ENCODE measurements around the gene CAPN10.

CAPN10 gene

DNA sequence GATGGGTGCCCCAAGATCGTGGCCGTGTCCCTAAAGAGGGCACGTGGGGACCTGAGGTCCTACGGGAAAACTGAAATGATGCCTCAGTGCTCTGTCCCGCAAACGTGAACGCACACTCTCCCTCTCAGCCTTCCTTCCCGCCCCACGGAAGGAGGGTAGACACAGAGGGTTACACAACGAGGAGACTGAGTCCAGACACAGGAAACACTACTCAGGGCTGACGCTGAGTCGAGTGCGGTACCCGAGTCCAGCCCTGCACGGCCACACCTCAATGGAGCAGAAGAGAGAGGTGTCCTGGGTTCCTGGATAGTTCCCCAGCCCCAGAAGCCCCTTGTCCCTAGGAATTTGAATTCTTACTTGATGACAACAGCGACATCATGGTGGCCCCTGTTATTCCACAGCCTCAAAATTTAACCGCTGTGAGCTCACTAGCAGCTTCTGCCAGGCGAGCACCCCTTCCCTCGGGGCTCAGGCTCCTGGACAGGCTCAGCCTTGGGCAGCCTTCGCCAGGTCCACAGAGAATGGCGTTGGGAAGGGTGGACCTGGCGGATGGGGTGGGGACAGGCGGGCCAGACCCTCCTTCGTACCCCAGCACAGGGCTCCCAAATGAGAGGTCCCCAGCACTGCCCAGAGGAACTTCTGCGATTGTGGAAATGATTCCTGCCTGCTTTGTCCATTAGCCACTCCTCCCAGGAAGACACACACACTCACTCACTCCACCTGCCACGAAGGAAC, 19.2 kb upstream of the CAPN10 start:
- peak overlapping the region; percentile 56 for H3K4me3 ChIP-seq (replicated peaks; ENCODE audit: insufficient read depth, low read length)
- DNase-seq (ENCODE audit: low read depth in 1 of 2, low spot score in 1 of 2) = peak in 1 of 2 experiments; percentile 59
- no peaks in the 10 kb centered on the region for H3K27me3 ChIP-seq (ENCODE audit: insufficient read depth, poor library complexity, severe bottlenecking)
- TF ChIP-seq, protein P1, sequence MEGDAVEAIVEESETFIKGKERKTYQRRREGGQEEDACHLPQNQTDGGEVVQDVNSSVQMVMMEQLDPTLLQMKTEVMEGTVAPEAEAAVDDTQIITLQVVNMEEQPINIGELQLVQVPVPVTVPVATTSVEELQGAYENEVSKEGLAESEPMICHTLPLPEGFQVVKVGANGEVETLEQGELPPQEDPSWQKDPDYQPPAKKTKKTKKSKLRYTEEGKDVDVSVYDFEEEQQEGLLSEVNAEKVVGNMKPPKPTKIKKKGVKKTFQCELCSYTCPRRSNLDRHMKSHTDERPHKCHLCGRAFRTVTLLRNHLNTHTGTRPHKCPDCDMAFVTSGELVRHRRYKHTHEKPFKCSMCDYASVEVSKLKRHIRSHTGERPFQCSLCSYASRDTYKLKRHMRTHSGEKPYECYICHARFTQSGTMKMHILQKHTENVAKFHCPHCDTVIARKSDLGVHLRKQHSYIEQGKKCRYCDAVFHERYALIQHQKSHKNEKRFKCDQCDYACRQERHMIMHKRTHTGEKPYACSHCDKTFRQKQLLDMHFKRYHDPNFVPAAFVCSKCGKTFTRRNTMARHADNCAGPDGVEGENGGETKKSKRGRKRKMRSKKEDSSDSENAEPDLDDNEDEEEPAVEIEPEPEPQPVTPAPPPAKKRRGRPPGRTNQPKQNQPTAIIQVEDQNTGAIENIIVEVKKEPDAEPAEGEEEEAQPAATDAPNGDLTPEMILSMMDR (IDR thresholded peaks at IDR 0.05; ENCODE audit: insufficient read depth, low read length) = no peak
- no peak for TF ChIP-seq POLR2AphosphoS5 (IDR thresholded peaks at IDR 0.05; ENCODE audit: low read depth)
- H3K27ac ChIP-seq (replicated peaks) = peak overlapping the region; percentile 92

DNA sequence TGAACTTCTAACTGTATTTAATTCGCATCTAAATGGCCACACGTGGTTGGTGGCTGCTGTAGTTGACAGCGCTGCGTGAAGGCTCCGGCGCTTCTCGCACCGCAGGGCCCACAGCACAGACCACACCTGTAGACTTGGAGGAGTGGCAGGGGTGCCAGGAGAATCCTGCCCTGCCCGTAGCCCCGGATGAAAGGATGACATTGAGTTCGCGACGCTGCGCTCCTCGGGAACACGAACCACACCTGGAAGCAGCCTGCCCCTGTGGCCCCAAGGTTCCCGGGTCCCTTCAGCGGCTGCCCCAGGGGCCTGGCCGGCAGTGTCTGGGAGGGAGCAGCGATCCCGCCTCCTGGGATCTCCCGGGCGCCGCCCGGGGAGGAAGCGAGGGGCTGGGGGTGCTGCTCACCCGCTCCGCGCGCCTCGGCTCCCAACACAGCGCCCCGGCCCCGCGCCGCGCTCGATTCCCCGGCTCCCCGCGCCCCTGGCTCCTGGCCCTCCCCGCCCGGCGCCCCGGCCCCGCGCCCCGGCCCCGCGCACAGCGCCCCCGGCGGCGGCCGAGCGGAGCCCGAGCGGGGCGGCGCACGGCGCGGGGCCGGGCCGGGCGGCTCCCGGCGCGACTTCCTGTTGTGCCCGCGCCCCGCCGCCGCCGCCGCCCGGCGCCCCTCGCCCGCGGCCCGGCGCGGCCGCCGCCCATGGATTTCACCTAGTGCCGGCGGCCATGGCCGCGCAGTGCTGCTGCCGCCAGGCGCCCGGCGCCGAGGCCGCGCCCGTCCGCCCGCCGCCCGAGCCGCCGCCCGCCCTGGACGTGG, 18.5 kb upstream of the CAPN10 start, which contains the start of gene RNPEPL1:
RNPEPL1 (plus strand) TSS at position 613 of the 806 bp plus-strand sequence; CDS start at position 716, 103 bp downstream.
- no peaks in the 10 kb centered on the region for H3K27me3 ChIP-seq (ENCODE audit: insufficient read depth, poor library complexity, severe bottlenecking)

DNA sequence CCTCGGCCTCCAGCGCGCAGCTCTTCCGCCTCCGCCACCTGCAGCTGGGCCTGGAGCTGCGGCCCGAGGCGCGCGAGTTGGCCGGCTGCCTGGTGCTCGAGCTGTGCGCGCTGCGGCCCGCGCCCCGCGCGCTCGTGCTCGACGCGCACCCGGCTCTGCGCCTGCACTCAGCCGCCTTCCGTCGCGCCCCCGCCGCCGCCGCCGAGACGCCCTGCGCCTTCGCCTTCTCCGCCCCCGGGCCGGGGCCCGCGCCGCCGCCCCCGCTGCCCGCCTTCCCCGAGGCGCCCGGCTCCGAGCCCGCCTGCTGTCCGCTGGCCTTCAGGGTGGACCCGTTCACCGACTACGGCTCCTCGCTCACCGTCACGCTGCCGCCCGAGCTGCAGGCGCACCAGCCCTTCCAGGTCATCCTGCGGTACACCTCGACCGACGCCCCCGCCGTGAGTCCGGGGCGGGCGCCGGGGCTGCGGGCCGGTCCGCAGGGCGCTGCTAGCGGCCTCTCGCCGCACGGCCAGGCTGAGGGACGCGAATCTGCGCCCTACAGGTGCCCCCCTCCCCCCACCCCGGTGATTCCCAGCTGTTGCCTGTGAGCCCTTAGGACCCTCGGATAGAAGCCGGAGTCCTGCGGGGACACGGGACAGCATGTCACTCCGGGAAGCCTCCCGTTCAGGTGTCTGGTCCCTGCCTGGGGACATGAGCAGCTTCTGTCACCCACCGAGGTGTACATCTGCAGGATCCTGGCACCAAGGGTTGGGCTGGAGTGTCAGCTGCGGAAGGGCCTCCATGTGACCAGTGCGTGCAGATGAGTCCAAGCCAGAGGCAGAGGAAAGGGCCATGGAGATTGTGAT, 17.6 kb upstream of the CAPN10 start:
- Histone ChIP-seq H3K27ac (replicated peaks) (peak overlapping the region; percentile 37), H3K27me3 (ENCODE audit: insufficient read depth, poor library complexity, severe bottlenecking) (no peaks in the 10 kb centered on the region), H3K4me3 (replicated peaks; ENCODE audit: insufficient read depth, low read length) (peak overlapping the region; percentile 58)
- TF ChIP-seq, protein P2, sequence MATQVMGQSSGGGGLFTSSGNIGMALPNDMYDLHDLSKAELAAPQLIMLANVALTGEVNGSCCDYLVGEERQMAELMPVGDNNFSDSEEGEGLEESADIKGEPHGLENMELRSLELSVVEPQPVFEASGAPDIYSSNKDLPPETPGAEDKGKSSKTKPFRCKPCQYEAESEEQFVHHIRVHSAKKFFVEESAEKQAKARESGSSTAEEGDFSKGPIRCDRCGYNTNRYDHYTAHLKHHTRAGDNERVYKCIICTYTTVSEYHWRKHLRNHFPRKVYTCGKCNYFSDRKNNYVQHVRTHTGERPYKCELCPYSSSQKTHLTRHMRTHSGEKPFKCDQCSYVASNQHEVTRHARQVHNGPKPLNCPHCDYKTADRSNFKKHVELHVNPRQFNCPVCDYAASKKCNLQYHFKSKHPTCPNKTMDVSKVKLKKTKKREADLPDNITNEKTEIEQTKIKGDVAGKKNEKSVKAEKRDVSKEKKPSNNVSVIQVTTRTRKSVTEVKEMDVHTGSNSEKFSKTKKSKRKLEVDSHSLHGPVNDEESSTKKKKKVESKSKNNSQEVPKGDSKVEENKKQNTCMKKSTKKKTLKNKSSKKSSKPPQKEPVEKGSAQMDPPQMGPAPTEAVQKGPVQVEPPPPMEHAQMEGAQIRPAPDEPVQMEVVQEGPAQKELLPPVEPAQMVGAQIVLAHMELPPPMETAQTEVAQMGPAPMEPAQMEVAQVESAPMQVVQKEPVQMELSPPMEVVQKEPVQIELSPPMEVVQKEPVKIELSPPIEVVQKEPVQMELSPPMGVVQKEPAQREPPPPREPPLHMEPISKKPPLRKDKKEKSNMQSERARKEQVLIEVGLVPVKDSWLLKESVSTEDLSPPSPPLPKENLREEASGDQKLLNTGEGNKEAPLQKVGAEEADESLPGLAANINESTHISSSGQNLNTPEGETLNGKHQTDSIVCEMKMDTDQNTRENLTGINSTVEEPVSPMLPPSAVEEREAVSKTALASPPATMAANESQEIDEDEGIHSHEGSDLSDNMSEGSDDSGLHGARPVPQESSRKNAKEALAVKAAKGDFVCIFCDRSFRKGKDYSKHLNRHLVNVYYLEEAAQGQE (IDR thresholded peaks at IDR 0.05; ENCODE audit: insufficient replicate concordance, low read depth) = no peak
- peak in 1 of 2 experiments; percentile 35 for DNase-seq (ENCODE audit: low read depth in 1 of 2, low spot score in 1 of 2)

More for the DNA sequence above, 18.5 kb upstream of the CAPN10 start, which contains the start of gene RNPEPL1:
- peak in 1 of 2 experiments; percentile 34 for DNase-seq (ENCODE audit: low read depth in 1 of 2, low spot score in 1 of 2)
- Histone ChIP-seq H3K4me3 (replicated peaks; ENCODE audit: insufficient read depth, low read length) (peak within 1 kb of the TSS; percentile 58), H3K27ac (replicated peaks) (peak within 1 kb of the TSS; percentile 92)
- TF ChIP-seq POLR2AphosphoS5 (IDR thresholded peaks at IDR 0.05; ENCODE audit: low read depth) = peak; percentile 30; the same call in 1 of the 2 replicates
- TF ChIP-seq, protein P1 (IDR thresholded peaks at IDR 0.05; ENCODE audit: insufficient read depth, low read length) = no peak

DNA sequence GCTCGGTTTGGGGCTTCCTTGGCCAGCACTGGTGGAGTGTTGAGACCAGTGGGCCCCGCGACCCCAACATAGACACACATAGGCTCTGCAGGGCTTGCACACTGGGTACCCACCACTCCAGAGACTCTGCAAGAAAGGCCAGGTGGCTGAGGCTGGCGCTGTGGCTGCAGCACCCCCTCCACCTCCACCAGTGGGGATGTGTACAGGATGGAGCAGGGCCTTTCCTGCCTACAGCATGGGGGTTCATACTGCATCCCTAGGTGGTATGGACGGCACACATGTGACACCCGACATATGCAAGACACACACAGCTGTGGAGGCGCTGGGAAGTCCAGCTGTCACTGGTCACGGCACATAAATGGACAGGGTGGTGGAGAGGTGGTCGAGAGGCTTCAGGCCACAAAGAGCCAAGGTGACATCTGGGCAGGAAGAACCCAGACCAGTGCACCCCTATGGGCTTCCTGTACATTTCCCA, 17.0 kb upstream of the CAPN10 start:
- DNase-seq (ENCODE audit: low read depth in 1 of 2, low spot score in 1 of 2) = no peak
- Histone ChIP-seq H3K4me3 (replicated peaks; ENCODE audit: insufficient read depth, low read length) (peak overlapping the region; percentile 58), H3K27ac (replicated peaks) (peak overlapping the region; percentile 37), H3K27me3 (ENCODE audit: insufficient read depth, poor library complexity, severe bottlenecking) (no peaks in the 10 kb centered on the region)
- TF ChIP-seq, protein P1 (IDR thresholded peaks at IDR 0.05; ENCODE audit: insufficient read depth, low read length) = no peak
- TF ChIP-seq, protein P2 (IDR thresholded peaks at IDR 0.05; ENCODE audit: insufficient replicate concordance, low read depth) = no peak

Measured in HL-60 (cell line).